GM18868 (cell line): ENCODE measurements around the gene KCNMA1.

Experiments
- ATAC-seq: cut with Tn5 transposase; IDR thresholded peaks from one replicate; pipeline ENCODE4 v1.9.1; 2021; ENCODE audit warnings: mild to moderate bottlenecking, moderate library complexity; ENCODE audit not compliant: unreplicated experiment

Gene KCNMA1

DNA sequence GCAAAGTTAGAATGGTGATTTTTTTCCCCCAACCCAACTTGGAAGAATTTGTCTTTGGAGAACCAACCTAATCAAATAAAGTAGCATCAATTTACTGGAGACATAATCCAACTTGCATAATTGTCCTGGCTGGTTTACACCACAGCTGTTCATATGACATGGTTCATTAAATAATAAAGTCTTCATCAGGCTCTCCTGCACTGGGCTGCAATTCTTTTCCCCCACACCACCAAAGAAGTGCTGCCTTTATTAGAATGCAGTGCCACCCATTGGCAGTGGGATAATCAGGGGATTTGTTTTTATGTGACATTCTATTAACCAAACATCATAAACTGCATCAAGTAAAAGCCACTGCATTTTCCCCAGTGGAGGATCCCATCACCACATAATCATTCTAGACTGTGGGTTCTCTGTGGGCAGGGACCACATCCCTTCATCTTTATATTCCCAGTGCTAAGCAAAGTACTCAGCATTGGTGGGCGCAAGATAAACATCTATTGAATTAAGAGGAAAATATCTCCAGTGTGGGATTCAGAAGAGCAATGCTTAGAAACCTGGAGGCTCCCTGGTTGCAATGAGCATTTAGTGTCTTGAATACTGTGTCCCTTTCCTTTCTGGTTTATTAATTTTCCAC is 322.0 kb downstream of the KCNMA1 start:
- ATAC-seq = no peak

DNA sequence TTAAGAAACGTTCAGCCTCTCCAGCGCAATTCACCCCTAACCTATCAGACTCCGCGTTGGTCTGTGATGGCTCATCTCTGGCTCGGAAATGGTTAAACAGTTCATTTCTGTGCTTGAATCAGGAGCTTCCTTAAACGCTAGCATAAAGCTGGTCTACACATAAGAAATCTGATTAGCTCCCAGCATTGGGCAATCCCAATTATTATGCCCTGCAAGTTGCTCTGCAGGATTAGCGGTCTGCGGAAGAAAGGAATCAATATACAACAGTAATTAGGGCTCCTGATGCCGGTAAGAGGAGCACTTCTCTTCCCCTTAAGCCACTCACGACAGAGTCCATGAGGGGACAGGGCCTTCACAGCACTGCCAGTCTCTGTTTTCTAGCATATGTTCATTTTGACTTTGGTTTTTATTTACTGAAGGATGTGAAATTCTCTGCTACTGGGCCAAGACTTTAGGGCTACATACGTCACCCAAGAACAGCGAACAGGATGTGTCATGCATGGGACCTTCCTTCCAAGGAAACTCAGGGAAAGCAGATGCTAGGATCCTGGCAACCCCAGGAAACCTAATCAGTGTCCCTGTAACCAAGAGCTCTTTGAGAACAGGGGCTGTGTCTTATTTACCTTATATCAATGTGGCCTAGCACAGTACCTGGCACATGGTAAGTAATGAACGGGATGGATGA is 324.4 kb downstream of the KCNMA1 start:
- ATAC-seq = no peak

DNA sequence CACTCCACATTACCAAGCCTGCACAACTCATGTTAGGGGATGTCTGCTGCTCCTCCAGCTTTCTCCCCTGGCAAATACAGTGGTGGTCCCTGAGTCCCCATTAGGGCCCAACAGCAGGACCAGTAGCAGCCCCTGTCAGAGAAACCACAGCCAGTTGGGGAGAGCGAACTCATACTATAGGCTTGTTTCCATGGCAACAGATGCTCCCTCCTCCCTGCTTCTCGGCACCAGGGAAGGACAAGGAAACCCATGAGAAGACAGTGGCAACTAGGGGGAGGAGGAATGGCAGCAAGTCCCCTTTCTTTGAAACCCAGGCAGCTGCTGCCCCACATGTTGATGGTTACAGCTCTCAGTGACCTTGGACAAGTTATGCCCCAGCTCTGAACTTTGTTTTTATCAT is 326.4 kb downstream of the KCNMA1 start:
- ATAC-seq = no peak

DNA sequence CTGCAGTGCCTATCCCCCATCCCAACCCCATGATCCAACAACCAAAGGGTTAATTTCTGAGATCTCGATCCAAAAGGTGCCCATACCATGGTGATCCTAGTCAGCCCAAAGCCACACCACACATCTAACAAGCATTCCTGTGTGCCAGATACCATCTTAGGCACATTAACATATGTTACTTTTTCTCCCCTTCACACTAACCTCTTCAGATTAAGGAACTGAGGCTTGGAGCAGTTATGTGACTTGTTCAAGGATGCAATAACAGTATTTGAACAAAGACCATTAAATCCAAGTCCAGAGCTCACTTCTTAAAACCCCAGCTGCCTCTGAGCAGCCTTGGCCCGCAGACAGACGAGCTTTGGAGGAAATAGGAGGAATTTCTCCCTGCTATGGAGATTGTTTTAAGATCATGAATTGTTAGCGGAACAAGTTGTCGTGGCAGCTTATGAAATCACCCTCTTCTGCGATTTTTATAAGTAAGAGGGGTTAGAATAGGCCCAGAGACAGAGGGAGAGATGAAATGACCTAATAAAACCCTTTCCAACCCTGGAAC is 327.2 kb downstream of the KCNMA1 start:
- no peak for ATAC-seq

DNA sequence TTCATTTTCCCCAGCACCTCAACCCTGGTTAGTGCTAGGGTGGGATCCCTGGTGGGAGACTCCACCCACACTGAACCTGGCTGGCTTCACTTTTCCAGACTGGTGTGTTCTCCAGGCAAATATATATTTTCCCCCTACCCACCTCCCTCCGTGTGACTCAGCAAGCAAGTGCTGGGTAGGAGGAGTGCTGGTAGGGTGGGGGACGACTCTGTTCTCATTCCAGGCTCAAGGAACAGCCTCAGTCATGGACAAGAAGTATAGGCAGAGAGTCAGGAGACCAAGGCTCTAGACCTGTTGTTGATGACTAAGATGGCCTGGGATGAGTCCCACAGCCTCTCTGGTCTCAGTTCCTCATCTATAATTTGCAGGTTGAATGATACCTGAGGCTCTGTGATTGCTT is 328.1 kb downstream of the KCNMA1 start:
- ATAC-seq = no peak

DNA sequence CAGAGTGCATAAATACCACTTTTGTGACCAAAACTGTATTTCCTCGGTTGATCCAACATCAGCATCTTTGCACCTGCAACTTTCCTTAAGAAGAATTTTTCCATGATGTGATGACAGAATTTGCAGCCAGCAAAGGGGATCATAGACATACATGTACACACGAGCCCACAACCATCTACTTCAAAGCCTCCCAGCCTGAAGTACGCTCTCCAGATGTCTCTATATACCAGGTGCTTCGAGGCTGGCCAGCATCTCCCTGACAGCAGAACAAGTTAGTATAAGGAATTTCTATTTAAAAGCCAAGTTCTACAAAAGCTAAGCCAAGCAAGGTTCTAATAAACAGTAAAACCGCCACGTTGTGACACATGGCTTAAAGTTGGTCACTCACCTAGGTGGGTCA is 328.5 kb downstream of the KCNMA1 start:
- ATAC-seq = no peak

DNA sequence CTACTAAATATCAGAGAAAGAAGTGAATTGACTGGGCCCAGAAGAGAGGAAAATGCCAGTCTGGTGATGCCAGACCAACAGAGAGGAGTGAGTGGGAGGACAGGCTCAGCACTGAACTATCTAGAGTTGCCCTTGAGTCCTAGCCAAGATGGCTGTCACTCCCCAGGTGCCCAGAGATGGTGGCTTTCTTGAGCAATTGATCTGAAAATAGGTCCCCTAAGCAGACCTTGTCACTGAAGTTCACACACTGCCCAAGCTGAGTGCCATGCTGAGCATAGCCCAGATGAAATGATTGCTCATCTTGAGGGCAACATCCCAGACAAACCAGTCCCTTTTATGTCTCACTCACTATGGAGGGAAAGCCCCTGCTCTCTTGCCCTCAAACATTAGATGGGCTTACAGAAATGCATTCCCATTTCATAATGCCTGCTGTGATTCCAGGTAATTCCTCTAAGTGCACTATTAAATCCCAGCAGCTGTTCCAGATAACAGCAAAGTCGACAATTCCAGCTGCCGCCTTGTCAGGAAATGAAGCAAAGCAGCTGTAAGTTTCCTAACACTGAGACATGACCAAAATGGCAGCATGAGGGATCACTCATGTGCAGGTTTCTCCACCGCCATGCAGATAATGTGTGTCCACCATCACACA is 329.4 kb downstream of the KCNMA1 start:
- ATAC-seq = no peak

DNA sequence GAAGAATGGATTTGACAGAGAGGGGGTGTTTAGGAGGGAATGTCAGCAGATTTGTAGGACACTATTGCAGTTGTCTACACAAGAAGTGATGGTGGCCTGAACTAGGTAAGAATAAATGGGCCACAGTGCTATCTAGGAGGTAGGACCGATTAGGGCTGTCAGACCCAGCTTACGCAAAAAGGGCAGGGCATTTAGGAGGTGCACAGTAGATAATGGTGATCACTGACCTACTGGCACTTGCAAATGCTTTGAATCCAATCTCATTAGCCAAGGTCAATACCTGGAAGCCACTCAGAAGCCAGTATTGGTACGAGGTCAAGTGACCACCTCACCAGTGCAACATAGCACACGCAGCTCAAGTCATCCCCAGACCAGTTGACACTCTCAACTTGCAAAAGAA is 330.9 kb downstream of the KCNMA1 start:
- no peak for ATAC-seq

DNA sequence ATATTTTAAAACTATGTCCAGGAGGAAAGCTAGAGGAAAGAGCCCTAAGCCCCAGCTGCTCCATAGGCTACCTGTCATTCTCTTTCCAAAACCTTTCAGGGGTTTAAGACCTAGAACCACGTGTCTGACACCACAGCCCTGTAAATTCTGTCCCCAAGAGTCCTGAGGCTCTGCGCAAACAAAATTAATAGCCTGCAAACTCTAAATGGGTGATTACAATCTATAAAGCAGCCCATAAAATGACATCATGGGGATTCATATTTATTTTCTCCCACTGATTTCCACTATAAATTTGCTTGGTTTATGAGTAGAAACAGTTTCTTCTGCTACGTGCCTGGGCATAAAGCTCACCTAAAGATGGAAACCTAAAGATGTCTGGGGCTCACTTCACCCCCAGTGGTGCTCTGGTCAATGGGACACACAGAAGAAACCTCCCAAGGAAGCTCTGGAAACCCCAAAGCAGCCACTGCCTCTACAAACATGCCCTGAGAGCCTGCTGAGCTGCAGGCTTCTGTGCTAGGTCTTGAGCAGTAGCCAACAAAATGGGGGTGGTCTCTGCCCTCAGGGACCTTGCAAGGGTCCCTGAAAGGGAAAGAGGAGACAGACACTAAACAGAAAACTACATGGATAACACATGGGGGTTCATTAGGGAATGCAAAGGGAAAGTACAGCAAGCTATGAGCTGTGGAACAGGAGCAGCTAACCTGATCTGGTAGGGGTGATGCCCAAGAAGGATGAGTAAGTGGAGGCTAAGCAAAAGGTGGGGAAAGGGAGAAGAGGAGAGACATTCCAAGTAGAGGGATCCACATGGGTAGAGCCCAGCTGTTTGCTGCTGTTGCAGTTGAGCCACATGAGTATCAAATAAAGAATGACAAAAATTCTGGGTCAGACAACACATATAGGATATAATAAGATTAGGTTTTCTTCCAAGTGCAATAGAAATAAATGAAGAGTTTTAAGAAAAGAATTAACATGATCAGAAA is 331.7 kb downstream of the KCNMA1 start:
- ATAC-seq = no peak

DNA sequence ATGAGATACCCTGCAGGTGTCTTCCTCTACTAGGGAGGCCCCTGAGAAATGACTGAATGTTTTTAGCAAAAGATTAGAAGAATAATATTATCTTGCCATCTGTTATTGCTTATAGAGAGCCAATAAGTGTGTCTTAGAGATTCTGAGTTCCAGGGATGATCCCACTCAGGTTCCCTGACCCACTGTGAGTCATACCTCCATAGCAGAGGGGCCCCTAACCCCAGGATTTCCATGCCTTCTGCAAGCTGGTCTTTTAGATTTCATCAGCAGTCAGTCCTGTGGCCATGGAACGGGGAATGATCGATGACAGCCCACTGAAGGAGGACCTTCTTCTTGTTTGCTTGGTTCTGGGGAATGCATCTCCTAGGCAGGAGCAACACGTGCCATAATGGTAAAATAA is 333.4 kb downstream of the KCNMA1 start:
- ATAC-seq = no peak

DNA sequence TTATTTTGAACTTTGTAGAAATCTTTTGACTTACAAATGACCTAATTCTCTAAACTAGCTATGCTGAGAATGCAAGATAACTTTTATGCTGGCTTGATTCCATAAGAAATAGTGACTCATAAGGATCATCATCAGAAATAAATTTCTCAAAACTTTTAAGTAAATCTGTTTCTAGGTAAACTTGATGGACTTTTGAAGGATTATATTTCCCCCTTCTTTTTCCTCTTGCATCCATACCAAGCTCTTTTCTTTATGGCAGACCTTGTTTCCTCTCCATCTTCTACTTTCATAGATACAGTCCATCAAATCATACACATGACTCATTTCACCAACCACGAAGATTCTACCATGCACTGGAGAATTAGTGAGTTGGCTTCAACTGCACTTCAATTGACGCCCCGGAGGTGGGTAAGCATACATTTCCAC is 336.3 kb downstream of the KCNMA1 start:
- ATAC-seq = no peak

DNA sequence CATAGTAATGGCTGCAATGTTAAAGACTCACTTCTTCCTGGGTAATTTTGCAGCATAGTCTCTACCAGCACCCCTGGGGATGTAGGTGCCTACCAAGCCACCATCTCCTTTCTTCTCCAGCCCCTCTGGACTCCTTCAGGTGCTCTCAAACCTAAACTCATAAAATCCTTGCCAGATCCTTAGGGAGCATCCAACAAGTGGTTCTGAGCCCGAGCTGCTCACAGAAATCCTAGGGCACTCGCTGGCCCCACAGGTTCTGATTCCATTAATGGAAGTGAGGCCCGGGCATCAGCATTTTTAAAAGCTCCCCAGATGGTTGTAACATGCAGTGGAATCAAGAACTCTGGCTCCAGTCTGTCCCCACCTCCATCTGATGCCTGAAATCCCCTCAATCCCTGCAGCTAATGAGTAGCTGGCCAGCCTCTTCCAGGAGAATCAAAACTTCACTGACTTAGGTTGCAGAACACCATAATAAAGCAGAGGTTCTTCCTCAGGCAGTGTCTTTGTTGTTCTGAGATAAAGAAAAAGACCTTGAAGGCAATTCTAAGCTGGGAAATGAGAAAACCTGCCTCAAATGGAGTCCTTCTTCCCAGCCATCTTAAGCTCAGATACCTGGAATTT is 336.8 kb downstream of the KCNMA1 start:
- no peak for ATAC-seq

DNA sequence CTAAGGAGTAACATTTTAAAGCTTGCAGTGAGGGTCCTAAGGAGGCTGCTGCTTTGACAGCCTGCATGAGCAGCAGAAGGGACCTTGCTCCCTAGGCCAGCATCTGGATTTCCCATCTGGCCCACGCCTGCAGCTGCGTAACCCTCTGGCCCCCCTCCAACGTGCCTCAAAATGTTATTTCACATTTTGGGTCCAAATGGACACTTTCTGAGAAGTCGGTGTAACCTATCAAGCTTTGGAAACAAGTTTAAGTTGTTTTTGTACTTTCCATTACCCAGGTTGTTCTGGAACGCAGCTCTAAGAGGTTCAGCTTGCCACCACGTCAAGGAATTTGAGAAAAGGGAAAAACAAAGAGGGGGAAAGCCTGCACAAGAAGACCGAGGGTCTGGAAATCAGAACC is 338.3 kb downstream of the KCNMA1 start:
- no peak for ATAC-seq

DNA sequence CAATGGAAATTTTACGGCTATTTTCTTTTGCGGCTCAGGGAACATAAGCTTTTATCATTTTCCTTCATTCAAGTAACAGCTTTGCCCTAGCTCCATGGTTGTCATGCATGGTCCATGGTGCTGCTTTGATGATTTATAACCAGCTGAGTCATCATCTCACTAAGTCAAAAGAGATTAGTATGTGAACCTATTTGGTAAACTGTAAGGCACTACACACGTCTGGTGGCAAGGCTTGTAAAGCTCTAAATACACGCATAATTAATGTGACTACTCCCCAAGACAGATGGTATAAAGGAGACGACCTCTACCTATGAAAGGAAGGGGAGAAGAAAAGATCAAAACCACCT is 340.2 kb downstream of the KCNMA1 start:
- ATAC-seq = no peak

DNA sequence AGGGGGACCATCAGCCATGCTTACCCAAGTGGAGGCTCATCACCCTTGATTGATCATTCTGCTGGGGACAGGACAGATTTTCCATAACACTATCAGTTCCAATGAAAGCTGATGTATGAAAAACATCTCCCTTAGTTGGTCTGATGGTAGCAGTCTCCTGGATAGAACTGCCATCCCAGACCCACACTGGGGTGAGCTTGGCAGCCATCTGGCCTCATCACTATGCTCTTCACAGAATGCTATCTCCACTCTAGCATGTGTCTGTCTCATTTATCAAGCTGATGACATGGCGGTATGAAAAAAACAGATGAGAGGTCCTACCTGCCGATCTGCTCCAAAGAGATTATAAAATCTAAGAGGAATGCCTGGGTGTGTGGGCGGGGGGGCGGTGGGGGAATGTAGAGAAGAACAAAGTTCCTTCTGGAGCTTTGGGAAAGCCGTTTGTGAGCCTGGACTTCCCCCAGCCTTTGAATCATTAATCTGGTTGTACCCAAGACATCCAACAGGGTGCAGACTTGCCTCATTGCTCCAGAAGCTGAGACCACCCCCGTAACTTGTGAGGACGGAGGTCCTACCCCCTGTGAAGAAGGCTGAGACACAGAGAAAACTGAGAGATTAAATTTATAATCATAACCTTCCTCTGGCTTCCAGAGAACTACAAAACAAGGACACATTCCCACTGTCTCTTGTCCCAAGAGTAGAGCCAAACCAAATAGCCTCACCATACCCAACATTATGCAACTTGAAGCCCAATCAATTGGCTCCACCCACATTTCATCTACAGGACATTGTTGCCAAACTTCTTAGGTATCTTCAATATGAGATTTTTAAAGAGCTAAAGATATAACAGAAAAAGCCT is 340.8 kb downstream of the KCNMA1 start:
- no peak for ATAC-seq

DNA sequence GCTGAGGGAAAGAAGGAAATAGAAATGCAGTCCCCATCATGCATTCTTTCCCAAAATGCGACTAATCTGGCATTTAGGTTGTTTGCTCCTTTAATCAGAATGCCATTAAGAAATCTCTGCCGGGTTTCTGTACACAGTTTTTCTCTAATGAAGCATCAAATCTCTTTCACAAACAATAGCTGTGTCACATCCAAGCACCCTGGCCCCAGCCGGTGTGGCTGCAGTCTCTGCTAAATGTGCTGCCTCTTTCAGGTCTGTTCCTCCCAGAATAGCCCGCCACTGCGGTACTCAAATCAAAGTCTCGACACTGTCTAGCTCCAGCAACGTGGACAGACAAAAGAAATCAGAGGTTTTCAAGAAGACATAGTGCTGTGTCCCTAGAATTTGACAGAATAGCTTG is 343.8 kb downstream of the KCNMA1 start:
- no peak for ATAC-seq

DNA sequence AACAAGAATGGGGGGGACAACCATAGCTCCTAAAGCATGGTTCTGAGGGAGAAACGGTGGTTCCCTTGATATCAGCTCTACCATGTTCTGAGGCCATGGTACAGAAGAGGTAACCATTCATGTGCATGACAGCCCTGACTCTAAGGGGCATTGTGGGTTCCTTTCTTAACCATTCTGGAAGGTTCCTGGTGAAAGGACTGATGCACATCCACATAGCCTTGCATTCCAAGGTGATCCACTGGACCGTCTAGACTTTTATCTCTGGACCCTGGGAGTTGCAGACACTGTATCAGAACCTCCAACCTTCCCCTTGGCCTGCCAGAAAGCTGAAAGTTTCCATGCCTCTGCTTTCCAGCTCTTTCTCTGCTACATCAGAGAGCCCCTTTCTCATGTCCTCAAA is 344.3 kb downstream of the KCNMA1 start:
- no peak for ATAC-seq

DNA sequence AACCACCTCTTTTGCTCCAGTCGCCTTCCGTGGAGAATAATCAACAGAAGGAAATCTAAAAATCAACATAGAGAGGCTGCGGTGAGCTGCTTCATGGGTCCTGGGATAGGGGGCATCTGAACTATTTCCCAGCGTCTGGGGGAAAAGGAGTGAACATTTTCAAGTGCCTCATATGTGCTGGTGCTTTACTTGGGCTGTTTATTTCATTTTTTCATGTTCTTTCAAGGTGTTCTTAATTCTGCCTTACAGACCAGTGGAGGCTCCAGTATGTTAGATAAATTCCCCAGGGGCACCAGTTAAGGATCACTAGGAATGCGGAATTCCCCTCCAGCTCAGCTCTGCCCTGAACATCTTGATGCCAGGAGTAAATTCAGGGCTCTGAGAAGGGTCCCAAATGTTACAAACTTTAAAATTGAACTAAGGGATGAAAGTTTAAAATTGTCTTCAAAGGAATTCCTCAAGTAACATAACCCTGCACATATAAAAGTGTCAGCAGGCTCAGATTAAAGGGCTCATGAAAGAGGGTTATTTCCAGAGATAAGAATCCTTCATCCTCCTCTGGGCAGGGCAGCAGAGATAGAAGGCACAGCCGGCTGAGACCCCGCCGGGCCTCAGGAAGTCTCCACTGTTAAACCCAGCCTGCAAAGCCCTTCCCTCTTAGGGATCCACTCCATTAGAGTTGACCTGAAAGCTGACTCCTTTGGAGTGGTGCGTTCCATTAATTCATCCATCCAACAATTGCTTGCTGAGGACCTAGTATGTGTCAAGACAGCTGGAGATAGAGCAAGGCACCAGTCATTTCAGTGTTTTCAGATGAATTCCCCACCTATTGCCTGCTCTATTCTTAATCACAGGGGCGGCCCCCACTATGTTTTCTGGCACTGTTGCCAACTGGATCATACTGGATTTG is 345.8 kb downstream of the KCNMA1 start:
- ATAC-seq = no peak
